H9 (cell line): ENCODE measurements around the gene ADAMTS2. TPM values are rescaled to one million over a fixed set of nuclear protein-coding genes. Genes with fewer than 3 reads are reported as not detected.

ENCODE experiments used
- DNase-seq: peaks from one replicate; pipeline ENCODE4 v3.0.0-alpha.2; 2017
- H2AFZ ChIP-seq: one replicate; pipeline ENCODE4 v1.6.1; 2013; ENCODE audit warnings: mild to moderate bottlenecking, low read length, control low read depth, moderate library complexity
- H2AK5ac ChIP-seq: 2 replicates; pipeline ENCODE4 v1.6.1; 2013; ENCODE audit warnings: low read length, control low read depth, mixed read lengths; ENCODE audit not compliant: insufficient read length
- H2BK120ac ChIP-seq: one replicate; pipeline ENCODE4 v1.6.1; 2013; ENCODE audit warnings: low read depth, mild to moderate bottlenecking, low read length, control low read depth, inconsistent platforms; ENCODE audit not compliant: poor library complexity, severe bottlenecking
- H2BK12ac ChIP-seq: 2 replicates; pipeline ENCODE4 v1.6.1; 2013; ENCODE audit warnings: low read length, control low read depth, mixed read lengths, low read depth; ENCODE audit not compliant: insufficient read length
- H2BK15ac ChIP-seq: 2 replicates; pipeline ENCODE4 v1.6.1; 2013; ENCODE audit warnings: low read depth, low read length, control low read depth
- H2BK20ac ChIP-seq: one replicate; pipeline ENCODE4 v1.6.1; 2013; ENCODE audit warnings: low read depth, mild to moderate bottlenecking, low read length, control low read depth, inconsistent platforms; ENCODE audit not compliant: poor library complexity, severe bottlenecking
- H2BK5ac ChIP-seq: 2 replicates; pipeline ENCODE4 v1.6.1; 2013; ENCODE audit warnings: low read length, control low read depth, mixed read lengths; ENCODE audit not compliant: insufficient read length
- H3K14ac ChIP-seq: 2 replicates; pipeline ENCODE4 v1.6.1; 2013; ENCODE audit warnings: low read length, control low read depth; ENCODE audit not compliant: insufficient read depth
- H3K18ac ChIP-seq: 2 replicates; pipeline ENCODE4 v1.6.1; 2013; ENCODE audit warnings: low read depth, mild to moderate bottlenecking, mixed read lengths, low read length, control low read depth; ENCODE audit not compliant: insufficient read length
- H3K23ac ChIP-seq: 2 replicates; pipeline ENCODE4 v1.6.1; 2013; ENCODE audit warnings: low read length, control low read depth, mixed read lengths, low read depth; ENCODE audit not compliant: insufficient read length
- H3K23me2 ChIP-seq: 2 replicates; pipeline ENCODE4 v1.6.1; 2013; ENCODE audit warnings: low read depth, mild to moderate bottlenecking, mixed read lengths, low read length, control low read depth; ENCODE audit not compliant: insufficient read length, poor library complexity, severe bottlenecking
- H3K27ac ChIP-seq: 2 replicates; pipeline ENCODE4 v1.5.1; 2013; ENCODE audit warnings: low read length, control low read depth, mixed read lengths, low read depth; ENCODE audit not compliant: insufficient read length
- H3K27me3 ChIP-seq: 2 replicates; pipeline ENCODE4 v1.6.1; 2013; ENCODE audit warnings: low read length, control low read depth, inconsistent platforms; ENCODE audit not compliant: insufficient read depth
- H3K4ac ChIP-seq: 2 replicates; pipeline ENCODE4 v1.6.1; 2013; ENCODE audit warnings: low read depth, mild to moderate bottlenecking, control low read depth, inconsistent platforms, low read length, moderate library complexity
- H3K4me1 ChIP-seq: 2 replicates; pipeline ENCODE4 v1.6.1; 2013; ENCODE audit warnings: low read length, control low read depth, inconsistent platforms; ENCODE audit not compliant: insufficient read depth
- H3K4me2 ChIP-seq: 2 replicates; pipeline ENCODE4 v1.6.1; 2013; ENCODE audit warnings: low read length, control low read depth, mixed read lengths; ENCODE audit not compliant: insufficient read length, insufficient read depth
- H3K56ac ChIP-seq: 2 replicates; pipeline ENCODE4 v1.6.1; 2013; ENCODE audit warnings: low read depth, mild to moderate bottlenecking, mixed read lengths, low read length, control low read depth; ENCODE audit not compliant: insufficient read length
- H3K79me1 ChIP-seq: 2 replicates; pipeline ENCODE4 v1.6.1; 2013; ENCODE audit warnings: low read depth, mild to moderate bottlenecking, moderate library complexity, low read length, control low read depth, inconsistent platforms; ENCODE audit not compliant: insufficient read depth, poor library complexity, severe bottlenecking
- H3K79me2 ChIP-seq: 2 replicates; pipeline ENCODE4 v1.6.1; 2013; ENCODE audit warnings: low read length, control low read depth, inconsistent platforms; ENCODE audit not compliant: insufficient read depth
- H3K9ac ChIP-seq: 2 replicates; pipeline ENCODE4 v1.6.1; 2013; ENCODE audit warnings: low read length, control low read depth, mixed read lengths; ENCODE audit not compliant: insufficient read length; ENCODE audit errors: extremely low read depth
- H3K9me3 ChIP-seq: one replicate; pipeline ENCODE4 v1.6.1; 2013; ENCODE audit warnings: low read depth, low read length, inconsistent platforms; ENCODE audit not compliant: control insufficient read depth
- H3T11ph ChIP-seq: one replicate; pipeline ENCODE4 v1.6.1; 2013; ENCODE audit warnings: mild to moderate bottlenecking, low read length, control low read depth, inconsistent platforms
- H4K20me1 ChIP-seq: one replicate; pipeline ENCODE4 v1.6.1; 2013; ENCODE audit not compliant: control insufficient read depth, insufficient read length, insufficient read depth
- H4K5ac ChIP-seq: 2 replicates; pipeline ENCODE4 v1.6.1; 2013; ENCODE audit warnings: low read depth, mild to moderate bottlenecking, mixed read lengths, low read length, control low read depth; ENCODE audit not compliant: insufficient read length
- H4K8ac ChIP-seq: replicated peaks from 2 replicates; pipeline ENCODE4 v1.6.1; 2013; ENCODE audit warnings: low read length, control low read depth, mixed read lengths, low read depth; ENCODE audit not compliant: insufficient read length
- H4K91ac ChIP-seq: 2 replicates; pipeline ENCODE4 v1.6.1; 2013; ENCODE audit warnings: low read depth, mild to moderate bottlenecking, moderate library complexity, mixed read lengths, low read length, control low read depth; ENCODE audit not compliant: insufficient read length
- H3K27ac Mint-ChIP-seq, 3 experiments: 2 replicates in 2 of 3; 3 replicates in 1 of 3; pipeline ENCODE4 v1.8.0; 2020 to 2021; ENCODE audit warnings: mixed read lengths in 3 of 3, mild to moderate bottlenecking in 1 of 3, moderate library complexity in 1 of 3
- H3K27me3 Mint-ChIP-seq: 2 replicates; pipeline ENCODE4 v1.8.0; 2021; ENCODE audit warnings: low read depth, mild to moderate bottlenecking, moderate library complexity, mixed read lengths
- H3K36me3 Mint-ChIP-seq, 3 experiments: 2 replicates in 2 of 3; 3 replicates in 1 of 3; pipeline ENCODE4 v1.8.0; 2020 to 2021; ENCODE audit warnings: low read depth in 3 of 3, mixed read lengths in 3 of 3; ENCODE audit not compliant: insufficient read depth in 1 of 3
- H3K4me1 Mint-ChIP-seq, 2 experiments: 2 replicates each; pipeline ENCODE4 v1.8.0; 2020; ENCODE audit warnings: mixed read lengths in 2 of 2
- H3K4me3 Mint-ChIP-seq, 2 experiments: 2 replicates in 1 of 2; 3 replicates in 1 of 2; pipeline ENCODE4 v1.8.0; 2020 to 2021; ENCODE audit warnings: mild to moderate bottlenecking in 2 of 2, mixed read lengths in 2 of 2, moderate library complexity in 1 of 2
- H3K9me3 Mint-ChIP-seq, 2 experiments: 2 replicates in 1 of 2; 3 replicates in 1 of 2; pipeline ENCODE4 v1.8.0; 2020; ENCODE audit warnings: mild to moderate bottlenecking in 2 of 2, mixed read lengths in 2 of 2, moderate library complexity in 1 of 2
- WGBS: extraction: QIAGEN DNeasy Blood & Tissue Kit; methylation state at CpG from one replicate; pipeline ENCODE4 v1.1.7; 2013; ENCODE audit warnings: missing lambda C conversion rate, low lambda C conversion rate, mixed read lengths; ENCODE audit not compliant: insufficient read length; ENCODE audit errors: extremely low coverage; 5-methylcytosine and 5-hydroxymethylcytosine counted together
- total RNA-seq: library from RNA; stranded (reverse); gene quantifications from 2 replicates; pipeline ENCODE4 v1.2.1, GENCODE V29; 2021
- TF ChIP-seq, protein P1 (sequence below): fragments of 200-600 bp; sonication (generic); conservative IDR thresholded peaks from 3 replicates; pipeline ENCODE4 v1.8.0; 2021; ENCODE audit warnings: antibody characterized with exemption, mild to moderate bottlenecking

ADAMTS2 gene
- total RNA-seq, 1 experiment from 2014 or later = 5.4 TPM

DNA sequence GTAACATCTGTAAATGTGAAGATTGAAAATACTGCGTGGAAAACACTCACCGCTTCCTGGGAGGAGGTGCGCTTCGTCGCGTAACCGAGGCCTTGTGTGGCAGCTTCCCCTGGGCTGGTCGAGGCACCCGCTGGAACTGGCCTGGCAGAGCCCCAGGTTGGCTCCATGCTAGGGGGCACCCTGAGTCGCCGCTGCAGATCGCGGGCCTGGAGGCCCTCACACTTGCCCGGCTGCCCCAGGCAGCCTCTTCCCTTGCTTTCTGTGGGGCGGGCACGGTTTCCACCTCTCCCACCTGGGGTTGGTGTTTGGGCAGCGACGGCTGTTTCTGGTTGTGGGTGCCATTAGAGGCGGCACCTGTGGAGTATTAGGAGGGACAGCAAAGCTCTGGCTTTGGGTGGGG lies 284.2 kb downstream of the ADAMTS2 start:
- Mint-ChIP-seq H3K27ac (peak overlapping the region in 1 of 3 experiments; percentile 65; a peak in 1 of 7 replicates), H3K36me3 (peaks cover 35 to 53% (median 39%) of the 10 kb centered on the region in 3 experiments), H3K4me3 (peak overlapping the region; percentile 71 to 86), H3K27me3 (peaks cover 29% of the 10 kb centered on the region), H3K4me1 (no peaks in the 10 kb centered on the region), H3K9me3 (peaks cover 75 to 81% of the 10 kb centered on the region in 2 experiments)
- H2BK5ac ChIP-seq = no peak overlapping the region
- WGBS = no CpG with 5 or more reads among the region's 19 CpGs
- H3K27ac ChIP-seq = no peak overlapping the region
- no peak overlapping the region for H2AFZ ChIP-seq
- H3K18ac ChIP-seq = no peak overlapping the region
- no peaks in the 10 kb centered on the region for H3K79me1 ChIP-seq
- no peak overlapping the region for H3K56ac ChIP-seq
- H2BK12ac ChIP-seq = no peak overlapping the region
- H4K20me1 ChIP-seq = no peaks in the 10 kb centered on the region
- H2BK20ac ChIP-seq = no peak overlapping the region
- H3K23me2 ChIP-seq = peaks cover 6% of the 10 kb centered on the region
- no peaks in the 10 kb centered on the region for H3K4me1 ChIP-seq
- no peak overlapping the region for H4K8ac ChIP-seq
- H3K23ac ChIP-seq = no peak overlapping the region
- H4K5ac ChIP-seq = no peak overlapping the region
- no peak overlapping the region; the same call in 1 of the 2 replicates for H3K14ac ChIP-seq
- H3K79me2 ChIP-seq = no peaks in the 10 kb centered on the region
- DNase-seq = no peak
- no peak overlapping the region for H3T11ph ChIP-seq
- peaks cover 25% of the 10 kb centered on the region for H3K9me3 ChIP-seq
- no peak overlapping the region for H3K9ac ChIP-seq
- H2BK120ac ChIP-seq = no peak overlapping the region
- TF ChIP-seq, protein P1, sequence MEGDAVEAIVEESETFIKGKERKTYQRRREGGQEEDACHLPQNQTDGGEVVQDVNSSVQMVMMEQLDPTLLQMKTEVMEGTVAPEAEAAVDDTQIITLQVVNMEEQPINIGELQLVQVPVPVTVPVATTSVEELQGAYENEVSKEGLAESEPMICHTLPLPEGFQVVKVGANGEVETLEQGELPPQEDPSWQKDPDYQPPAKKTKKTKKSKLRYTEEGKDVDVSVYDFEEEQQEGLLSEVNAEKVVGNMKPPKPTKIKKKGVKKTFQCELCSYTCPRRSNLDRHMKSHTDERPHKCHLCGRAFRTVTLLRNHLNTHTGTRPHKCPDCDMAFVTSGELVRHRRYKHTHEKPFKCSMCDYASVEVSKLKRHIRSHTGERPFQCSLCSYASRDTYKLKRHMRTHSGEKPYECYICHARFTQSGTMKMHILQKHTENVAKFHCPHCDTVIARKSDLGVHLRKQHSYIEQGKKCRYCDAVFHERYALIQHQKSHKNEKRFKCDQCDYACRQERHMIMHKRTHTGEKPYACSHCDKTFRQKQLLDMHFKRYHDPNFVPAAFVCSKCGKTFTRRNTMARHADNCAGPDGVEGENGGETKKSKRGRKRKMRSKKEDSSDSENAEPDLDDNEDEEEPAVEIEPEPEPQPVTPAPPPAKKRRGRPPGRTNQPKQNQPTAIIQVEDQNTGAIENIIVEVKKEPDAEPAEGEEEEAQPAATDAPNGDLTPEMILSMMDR = no peak
- no peak overlapping the region for H3K4ac ChIP-seq
- no peak overlapping the region for H4K91ac ChIP-seq
- H3K4me2 ChIP-seq = peak overlapping the region; percentile 33
- no peak overlapping the region for H2AK5ac ChIP-seq
- H2BK15ac ChIP-seq = no peak overlapping the region
- no peaks in the 10 kb centered on the region for H3K27me3 ChIP-seq

Other genes with a start within 250 kb of the ADAMTS2 start
- 45.7 and 47.8 TPM in 2 replicates for gene RUFY1, start 205.1 kb upstream of the ADAMTS2 start, total RNA-seq